GM18505 (cell line): Measurements from ENCODE around the gene SPECC1.

Experiments
- ATAC-seq: cut with Tn5 transposase; IDR thresholded peaks from one replicate; pipeline ENCODE4 v1.9.1; 2021; ENCODE audit not compliant: unreplicated experiment
- POLR2A ChIP-seq: IDR thresholded peaks from 4 replicates; pipeline ENCODE4 v1.6.1; 2011; ENCODE audit warnings: borderline replicate concordance; ENCODE audit not compliant: insufficient read depth, insufficient read length; ENCODE audit errors: extremely low read depth

The SPECC1 gene

DNA sequence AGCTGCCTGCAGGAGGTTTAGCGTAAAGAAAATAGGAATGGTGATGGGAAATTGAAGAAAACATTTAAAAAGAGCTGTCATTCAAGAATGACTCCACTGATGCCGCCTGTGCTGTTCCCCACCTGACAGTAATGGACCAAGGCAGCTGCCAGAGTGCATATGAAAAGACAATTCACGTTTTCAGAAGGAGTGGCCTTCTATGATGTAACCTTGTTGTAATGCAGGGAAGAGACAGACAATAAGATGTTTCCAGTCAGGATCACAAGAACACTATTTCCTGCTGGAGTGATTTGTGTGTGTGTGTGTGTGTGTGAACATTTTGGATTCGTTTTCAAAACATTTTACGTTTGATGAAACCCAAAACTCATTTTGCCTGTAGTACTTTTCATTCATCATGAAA, 254.4 kb downstream of the SPECC1 start:
- TF ChIP-seq POLR2A = no peak
- ATAC-seq = no peak

DNA sequence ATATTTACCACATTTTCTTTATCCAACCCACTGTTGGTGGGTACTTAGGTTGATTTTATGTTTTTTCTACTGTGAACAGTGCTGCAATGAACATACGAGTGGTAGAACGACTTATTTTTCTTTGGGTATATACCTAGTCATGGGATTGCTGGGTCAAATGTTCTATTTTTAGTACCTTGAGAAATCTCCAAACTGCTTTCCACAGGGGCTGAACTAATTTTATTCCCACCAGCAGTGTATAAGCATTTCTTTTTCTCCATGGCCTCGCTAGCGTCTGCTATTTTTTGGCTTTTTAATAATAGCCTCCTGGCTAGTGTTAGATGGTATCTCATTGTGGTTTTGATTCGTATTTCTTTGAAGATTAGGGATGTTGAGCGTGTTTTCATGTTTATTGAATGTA, 255.8 kb downstream of the SPECC1 start:
- TF ChIP-seq POLR2A = no peak
- no peak for ATAC-seq

DNA sequence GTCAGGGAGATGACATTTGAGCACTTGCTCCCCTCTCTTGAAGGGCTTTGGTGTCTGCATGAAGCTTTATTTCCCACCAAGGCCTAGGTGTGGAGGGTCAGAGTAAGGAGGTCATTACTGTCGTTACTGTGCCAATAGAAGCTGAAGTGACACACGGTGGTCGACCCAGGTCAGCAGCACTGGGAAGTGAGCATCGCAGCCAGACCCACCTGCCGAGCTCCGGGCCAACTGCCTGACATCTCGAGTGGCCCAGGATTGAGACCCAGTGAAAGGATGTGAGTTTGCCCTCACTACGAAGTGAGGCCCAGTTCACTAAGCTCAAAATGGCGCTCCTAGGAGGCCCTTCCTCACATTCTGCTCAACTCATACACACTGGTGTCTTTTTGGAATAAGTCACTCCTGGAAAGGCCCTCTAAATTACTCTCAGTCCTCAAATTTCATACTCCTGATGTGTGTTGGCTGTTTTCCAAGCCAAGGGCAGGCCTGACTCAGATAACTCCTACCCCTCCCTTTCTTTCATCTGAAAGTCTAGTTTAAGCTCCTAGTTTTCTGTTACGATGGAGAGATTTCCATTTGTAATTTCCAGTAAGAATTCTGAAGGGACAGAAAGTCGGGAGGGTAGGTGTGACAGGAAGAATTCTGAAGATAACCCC, 257.8 kb downstream of the SPECC1 start:
- TF ChIP-seq POLR2A = no peak
- no peak for ATAC-seq

DNA sequence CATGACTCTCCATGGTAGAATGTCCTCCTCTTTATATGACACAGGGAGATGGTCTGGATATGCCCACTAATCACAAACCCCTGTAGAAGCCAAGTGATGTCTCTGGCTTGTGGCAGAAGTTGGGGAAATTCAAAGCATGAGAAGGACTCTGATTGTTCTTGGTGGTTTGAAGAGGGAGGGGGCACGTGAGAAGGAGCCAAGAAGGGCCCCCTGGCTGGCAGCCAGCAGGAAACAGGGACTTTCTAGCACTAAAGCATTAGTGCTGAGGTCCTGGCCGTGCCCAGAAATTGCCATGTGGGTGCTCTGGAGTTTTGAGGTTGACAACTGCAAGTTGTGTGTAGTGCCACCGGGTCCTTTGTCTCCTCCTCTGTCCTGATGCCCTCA, 258.3 kb downstream of the SPECC1 start:
- no peak for ATAC-seq
- TF ChIP-seq POLR2A = no peak

DNA sequence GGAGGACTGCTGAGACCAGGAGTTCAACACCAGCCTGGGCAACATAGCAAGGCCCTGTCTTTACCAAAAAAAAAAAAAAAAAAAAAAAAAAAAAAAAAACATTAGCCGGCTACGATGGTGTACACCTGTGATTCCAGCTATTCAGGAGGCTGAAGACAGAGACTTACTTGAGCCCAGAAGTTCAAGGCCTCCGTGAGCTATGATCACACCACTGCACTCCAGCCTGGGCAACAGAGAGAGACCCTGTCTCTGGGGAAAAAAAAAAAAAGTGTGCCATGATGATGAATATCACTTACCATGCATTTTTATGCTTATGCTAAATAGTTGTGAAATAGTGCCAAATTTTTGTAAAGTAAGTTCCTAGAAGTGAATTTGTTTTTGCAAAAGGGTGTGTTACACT, 261.2 kb downstream of the SPECC1 start:
- no peak for ATAC-seq
- no peak for TF ChIP-seq POLR2A

DNA sequence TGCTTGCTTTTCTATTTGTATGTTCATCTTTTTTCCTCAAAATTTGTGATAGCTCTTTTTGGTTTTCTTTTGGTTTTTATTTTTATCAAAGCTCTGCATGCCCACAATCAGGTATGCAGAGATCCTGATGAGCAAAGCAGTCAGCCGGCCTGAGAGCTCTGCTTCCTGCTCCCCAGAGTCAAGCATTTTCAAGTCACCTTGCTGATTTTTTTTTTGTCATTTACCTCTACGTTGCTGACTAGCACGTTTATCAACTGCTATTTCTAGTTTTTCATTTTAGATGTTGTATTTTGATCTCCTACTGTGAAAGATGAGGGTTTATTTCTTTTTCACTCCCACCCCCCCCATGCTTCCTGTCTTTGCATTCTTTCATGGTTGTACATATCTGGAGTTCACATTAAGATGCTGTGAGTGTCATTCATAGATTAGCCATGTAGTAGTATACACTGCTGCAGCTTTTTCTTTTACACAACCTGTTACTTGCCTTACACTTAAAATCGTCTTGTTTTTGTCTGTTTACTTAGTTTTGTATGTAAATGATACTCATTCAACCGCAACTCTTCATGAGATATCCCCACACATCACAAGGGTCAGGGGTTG, 262.0 kb downstream of the SPECC1 start:
- ATAC-seq = no peak
- no peak for TF ChIP-seq POLR2A

DNA sequence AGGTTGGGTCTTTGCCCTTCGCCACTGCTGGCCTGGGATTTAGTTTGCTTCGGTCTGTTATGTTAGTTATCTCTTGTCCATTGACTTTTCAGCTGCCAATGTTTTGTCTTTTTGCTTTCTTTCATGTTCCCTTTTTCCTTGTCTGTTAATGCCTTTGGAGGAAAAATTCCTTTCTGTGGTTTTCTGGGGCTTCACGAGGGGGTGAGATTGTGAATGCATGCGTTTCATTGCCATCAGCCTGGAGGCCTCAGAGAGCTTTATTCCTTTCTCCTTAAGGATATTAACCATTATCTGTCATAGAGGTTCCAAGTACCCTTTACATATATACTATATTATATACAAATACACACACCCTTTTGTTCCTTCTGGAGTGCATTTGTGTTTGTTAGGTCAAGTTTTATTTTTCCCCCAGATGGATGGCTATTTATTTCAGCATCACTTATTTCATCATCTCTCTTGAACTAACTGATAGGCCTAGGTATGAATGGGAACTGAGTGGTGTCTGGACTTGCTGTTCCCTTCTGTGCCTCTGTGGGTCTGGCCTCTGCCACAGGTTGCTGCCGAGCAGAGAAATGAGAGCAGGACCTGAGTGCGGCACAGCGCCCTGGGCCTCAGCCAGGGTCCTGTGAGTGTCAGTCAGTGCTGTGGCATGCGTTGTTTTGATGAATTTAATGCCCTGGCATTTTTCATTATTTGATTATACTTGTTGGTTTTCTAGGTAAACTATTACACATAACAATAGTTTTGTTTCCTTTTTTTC, 264.8 kb downstream of the SPECC1 start:
- ATAC-seq = no peak

DNA sequence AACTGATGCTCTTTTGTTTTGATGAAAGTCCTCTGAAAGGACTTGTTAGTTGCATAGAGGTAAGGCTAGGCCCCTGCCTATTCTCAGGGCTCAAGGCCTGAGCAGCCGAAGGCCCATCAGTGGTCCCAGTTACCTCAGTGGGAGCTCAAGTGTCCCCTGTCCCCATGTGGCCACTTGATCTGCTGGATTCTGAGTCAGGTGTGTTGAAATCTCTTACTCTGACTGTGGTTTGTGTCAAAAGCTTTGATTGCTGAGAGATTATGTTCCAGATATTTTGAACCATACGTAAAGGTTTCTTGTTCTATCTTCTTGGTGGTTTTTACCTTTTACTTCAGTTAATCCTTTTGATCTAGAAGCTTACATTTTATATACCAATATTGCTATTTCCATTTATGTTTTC, 266.5 kb downstream of the SPECC1 start:
- no peak for TF ChIP-seq POLR2A
- ATAC-seq = no peak

More for the DNA sequence above, 264.8 kb downstream of the SPECC1 start:
- TF ChIP-seq POLR2A = no peak

DNA sequence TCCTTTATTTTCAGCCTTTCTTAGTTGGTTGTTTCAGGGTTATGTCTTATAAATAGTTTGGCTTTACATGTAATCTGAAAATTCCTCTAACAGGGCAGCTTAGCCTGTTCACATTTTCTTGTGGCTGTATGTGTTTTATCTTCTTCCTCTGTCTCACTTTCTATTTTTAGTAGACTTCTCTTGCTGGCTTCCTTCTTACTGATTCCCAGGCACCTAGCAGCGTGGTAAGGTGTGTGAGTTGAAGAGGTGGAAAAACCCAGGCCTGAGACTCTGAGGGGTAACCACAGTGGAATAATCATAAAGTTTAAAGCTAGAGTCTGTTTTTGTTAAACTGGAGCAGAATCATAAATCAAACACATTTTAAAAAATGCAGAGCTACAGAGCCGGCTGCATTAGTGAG, 267.3 kb downstream of the SPECC1 start:
- no peak for TF ChIP-seq POLR2A
- ATAC-seq = no peak

DNA sequence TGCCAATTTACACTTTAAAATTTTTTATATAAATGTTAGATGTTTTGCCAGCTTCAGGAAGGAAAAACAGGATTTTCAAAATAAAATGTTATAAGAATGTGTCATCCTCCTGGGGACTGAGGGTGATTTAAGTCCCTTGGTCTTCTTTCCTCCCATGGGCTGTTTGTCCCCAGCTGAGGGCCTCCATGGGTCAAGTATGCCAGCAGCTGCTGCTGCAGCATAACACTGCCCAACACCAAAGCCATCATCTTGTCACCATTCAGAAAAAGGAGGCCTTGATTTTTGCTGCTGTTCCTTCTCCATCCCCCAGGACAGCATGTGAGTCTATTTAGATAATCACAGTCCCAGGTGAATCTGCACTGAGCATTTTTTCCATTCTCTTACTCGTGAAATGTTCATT, 269.6 kb downstream of the SPECC1 start:
- ATAC-seq = no peak
- no peak for TF ChIP-seq POLR2A

DNA sequence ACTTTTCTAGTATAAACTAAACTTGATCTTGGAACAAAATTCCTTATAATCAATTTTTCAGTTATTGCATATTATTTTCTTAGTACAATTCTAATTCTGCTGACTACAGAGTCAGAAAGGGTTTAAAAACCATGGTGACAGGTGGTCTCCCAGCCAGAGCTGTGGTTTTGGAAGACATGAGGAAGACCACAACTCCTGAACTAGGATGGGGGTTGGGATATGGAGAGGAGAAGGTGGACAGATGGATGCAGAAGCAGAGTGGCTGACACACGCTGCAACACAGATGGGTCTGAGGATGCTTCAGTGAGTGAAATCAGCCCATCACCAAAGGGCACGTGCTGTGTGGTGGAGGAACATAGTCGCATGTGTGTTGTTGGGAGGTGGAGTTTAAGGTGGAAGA, 270.5 kb downstream of the SPECC1 start:
- TF ChIP-seq POLR2A = no peak
- ATAC-seq = no peak

DNA sequence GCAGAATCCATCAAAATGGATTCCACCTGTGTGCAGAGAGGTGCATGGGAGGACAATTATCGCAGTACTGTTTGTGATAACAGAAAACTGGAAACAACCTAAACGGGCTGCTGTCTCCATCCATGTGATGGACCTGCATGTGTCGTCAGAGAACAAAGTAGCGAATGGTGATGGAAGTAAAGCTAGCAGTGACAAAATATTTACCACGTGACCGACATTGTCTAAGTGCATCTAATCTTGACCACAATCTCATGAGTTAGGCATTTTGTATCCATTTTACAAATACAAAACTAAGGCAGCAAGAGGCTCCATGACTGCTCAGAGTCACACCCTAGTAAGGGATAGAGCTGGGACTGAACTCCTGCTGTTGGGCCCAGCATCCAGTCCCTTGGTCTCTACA, 270.9 kb downstream of the SPECC1 start:
- no peak for ATAC-seq
- TF ChIP-seq POLR2A = no peak

DNA sequence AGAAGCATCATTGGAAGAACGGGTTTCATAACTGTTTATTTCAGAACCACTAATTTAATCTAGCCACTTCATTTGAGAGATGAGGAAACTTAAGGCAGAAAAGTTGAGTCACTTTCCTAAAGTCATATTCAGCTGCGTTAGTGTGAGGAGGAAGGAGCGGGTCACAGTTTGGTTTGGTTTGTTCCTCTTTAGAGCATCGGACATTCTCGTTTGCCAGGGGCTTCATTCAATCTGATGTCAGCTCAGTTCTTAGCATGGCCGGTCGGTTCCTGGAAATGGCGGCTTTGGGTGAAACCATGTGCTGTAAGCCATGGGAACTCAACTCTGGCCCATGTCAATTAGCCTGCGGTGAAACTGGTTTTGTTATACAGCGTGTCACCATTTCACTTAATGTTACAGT, 271.7 kb downstream of the SPECC1 start:
- no peak for TF ChIP-seq POLR2A

DNA sequence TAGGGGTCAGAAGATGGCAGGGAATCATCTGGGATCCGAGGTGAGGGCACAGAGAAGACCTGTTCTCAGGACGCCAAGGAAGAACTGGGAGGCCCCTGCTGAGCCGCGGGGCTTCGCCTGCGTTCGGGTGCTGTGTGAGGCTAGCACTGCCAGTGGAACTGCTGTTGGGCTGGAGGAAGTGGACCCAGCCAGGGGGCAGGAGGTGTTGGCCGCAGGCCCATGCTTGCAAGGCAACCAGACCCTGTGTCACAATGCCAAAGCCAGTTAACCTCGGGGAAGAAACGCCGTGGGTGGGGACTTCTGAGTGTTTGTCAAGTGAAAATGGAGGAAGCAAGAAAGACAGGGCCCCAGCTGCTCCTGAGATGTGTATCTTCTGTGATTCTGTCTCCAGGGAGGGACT, 272.7 kb downstream of the SPECC1 start:
- no peak for TF ChIP-seq POLR2A
- ATAC-seq = no peak

More for the DNA sequence above, 271.7 kb downstream of the SPECC1 start:
- ATAC-seq = no peak

DNA sequence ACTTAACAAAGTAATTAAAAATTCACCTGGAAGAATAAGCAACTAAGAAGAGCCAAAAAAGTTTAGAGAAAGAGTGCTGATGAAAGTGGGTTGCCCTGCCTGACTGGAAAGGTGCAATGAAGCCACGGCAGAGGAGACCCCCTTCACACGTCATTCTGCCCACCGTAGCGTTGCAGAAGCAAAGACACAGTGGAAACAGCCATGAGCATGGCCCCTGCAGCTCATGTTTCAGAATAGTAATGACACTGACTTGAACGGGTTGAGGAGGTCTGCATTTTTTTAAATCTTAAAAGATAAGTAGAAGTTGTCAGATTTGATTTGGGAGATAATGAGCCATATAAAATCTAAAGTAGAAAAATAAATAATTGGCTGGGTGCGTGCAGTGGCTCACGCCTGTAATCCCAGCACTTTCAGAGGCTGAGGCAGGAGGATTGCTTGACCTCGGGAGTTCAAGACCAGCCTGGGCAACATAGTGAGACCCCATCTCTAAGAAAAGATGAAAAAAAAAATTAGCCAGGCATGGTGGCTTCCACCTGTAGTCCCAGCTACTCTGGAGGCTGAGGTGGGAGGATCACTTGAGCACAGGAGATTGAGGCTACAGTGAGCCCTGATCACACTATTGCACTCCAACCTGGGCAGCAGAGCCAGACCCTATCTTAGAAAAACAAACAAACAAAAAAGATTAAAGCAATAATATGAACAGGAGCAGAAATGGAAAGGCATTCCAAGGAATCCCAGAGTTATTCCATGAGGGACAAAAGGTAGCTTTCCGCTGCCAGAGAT, 273.6 kb downstream of the SPECC1 start:
- ATAC-seq = no peak
- no peak for TF ChIP-seq POLR2A
